GM23338 (cell line): ENCODE measurements around the gene AHCYL1. TPM values are rescaled to one million over a fixed set of nuclear protein-coding genes. Genes with fewer than 3 reads are reported as not detected.

ENCODE experiments used
- ATAC-seq: fragments of 200-7000 bp; cut with Tn5 transposase; 3 replicates; pipeline ENCODE4 v1.9.1; 2020
- DNase-seq: peaks from one replicate; pipeline ENCODE4 v3.0.0-alpha.2; 2015; ENCODE audit warnings: low spot score
- H2AFZ ChIP-seq: fragments of 200-600 bp; sonication (generic); 2 replicates; pipeline ENCODE4 v1.8.0; 2016; ENCODE audit warnings: antibody characterized with exemption, mild to moderate bottlenecking, moderate library complexity
- H3F3A ChIP-seq: fragments of 200-600 bp; sonication (generic); replicated peaks from 2 replicates; pipeline ENCODE4 v1.8.0; 2017; ENCODE audit warnings: antibody characterized with exemption, mixed run types, low read depth
- H3K27ac ChIP-seq: fragments of 200-600 bp; sonication (generic); 2 replicates; pipeline ENCODE4 v1.6.1; 2016; ENCODE audit warnings: low read depth
- H3K27me3 ChIP-seq: fragments of 200-600 bp; sonication (generic); 2 replicates; pipeline ENCODE4 v1.8.0; 2016; ENCODE audit warnings: mild to moderate bottlenecking, mixed run types, moderate library complexity; ENCODE audit not compliant: insufficient read depth
- H3K36me3 ChIP-seq: fragments of 200-600 bp; sonication (generic); 2 replicates; pipeline ENCODE4 v1.8.0; 2016; ENCODE audit warnings: mild to moderate bottlenecking; ENCODE audit not compliant: insufficient read depth
- H3K4me1 ChIP-seq: fragments of 200-600 bp; sonication (generic); 2 replicates; pipeline ENCODE4 v1.8.0; 2016; ENCODE audit warnings: mild to moderate bottlenecking, moderate library complexity; ENCODE audit not compliant: insufficient read depth
- H3K4me2 ChIP-seq: fragments of 200-600 bp; sonication (generic); 2 replicates; pipeline ENCODE4 v1.7.1; 2017; ENCODE audit warnings: mixed run types
- H3K4me3 ChIP-seq: fragments of 200-600 bp; sonication (generic); 2 replicates; pipeline ENCODE4 v1.6.1; 2016; ENCODE audit warnings: mixed run types
- H3K79me2 ChIP-seq: fragments of 200-600 bp; sonication (generic); replicated peaks from 2 replicates; pipeline ENCODE4 v1.8.0; 2017; ENCODE audit warnings: mild to moderate bottlenecking; ENCODE audit not compliant: insufficient read depth
- H3K9me2 ChIP-seq: fragments of 200-600 bp; sonication (generic); 2 replicates; pipeline ENCODE4 v1.8.0; 2017; ENCODE audit not compliant: insufficient read depth
- H4K20me1 ChIP-seq: fragments of 200-600 bp; sonication (generic); replicated peaks from 2 replicates; pipeline ENCODE4 v1.8.0; 2017; ENCODE audit warnings: mild to moderate bottlenecking; ENCODE audit not compliant: insufficient read depth
- H3K27ac Mint-ChIP-seq: 2 replicates; pipeline ENCODE4 v1.8.0; 2020; ENCODE audit warnings: inconsistent platforms, mild to moderate bottlenecking, moderate library complexity, mixed read lengths
- H3K27me3 Mint-ChIP-seq: 3 replicates; pipeline ENCODE4 v1.8.0; 2022; ENCODE audit warnings: low read depth, mild to moderate bottlenecking, moderate library complexity, mixed read lengths, inconsistent platforms; ENCODE audit not compliant: insufficient read depth, poor library complexity
- H3K36me3 Mint-ChIP-seq: 3 replicates; pipeline ENCODE4 v1.8.0; 2021; ENCODE audit warnings: low read depth, mild to moderate bottlenecking, inconsistent platforms, moderate library complexity, mixed read lengths
- H3K4me1 Mint-ChIP-seq: 3 replicates; pipeline ENCODE4 v1.8.0; 2020; ENCODE audit warnings: mild to moderate bottlenecking, inconsistent platforms, mixed read lengths
- H3K4me3 Mint-ChIP-seq: 3 replicates; pipeline ENCODE4 v1.8.0; 2021; ENCODE audit warnings: moderate library complexity, mild to moderate bottlenecking, inconsistent platforms, mixed read lengths
- H3K9me3 Mint-ChIP-seq: 3 replicates; pipeline ENCODE4 v1.8.0; 2020; ENCODE audit warnings: moderate library complexity, mild to moderate bottlenecking, inconsistent platforms, mixed read lengths
- CTCF ChIP-seq, 2 experiments: fragments of 200-600 bp in 1 of 2; sonication (generic) in 1 of 2; conservative IDR thresholded peaks; 2 replicates each; pipeline versions ENCODE4 v1.5.1 to v1.6.1; 2016 to 2017; ENCODE audit warnings: antibody characterized with exemption in 2 of 2, low read depth in 2 of 2, mild to moderate bottlenecking in 2 of 2, moderate library complexity in 1 of 2
- ETS1 ChIP-seq: IDR thresholded peaks from 2 replicates; pipeline ENCODE4 v1.6.1; 2016; ENCODE audit warnings: antibody characterized with exemption
- NANOG ChIP-seq: IDR thresholded peaks from 2 replicates; pipeline ENCODE4 v1.6.1; 2016; ENCODE audit warnings: antibody characterized with exemption, borderline replicate concordance
- ZNF114 ChIP-seq: fragments of 250-450 bp; sonication (Bioruptor Pico); IDR thresholded peaks from 2 replicates; pipeline ENCODE4 v1.5.0; 2020; ENCODE audit warnings: mild to moderate bottlenecking, moderate library complexity
- ZNF462 ChIP-seq: fragments of 250-450 bp; sonication (Bioruptor Pico); IDR thresholded peaks from 2 replicates; pipeline ENCODE4 v1.5.0; 2020; ENCODE audit warnings: mild to moderate bottlenecking, moderate library complexity
- polyA plus RNA-seq: library from polyadenylated mRNA; unstranded; fragments of >200 nt; fragmentation: Nextera tagmentation; extraction: Ambion mirVana; gene quantifications from 2 replicates; pipeline ENCODE4 v1.2.1, GENCODE V29; 2016
- total RNA-seq: library from RNA; depleted of rRNA; stranded (reverse); fragments of >200 nt; shearing (Covaris generic); gene quantifications from 2 replicates; pipeline ENCODE4 v1.2.3, GENCODE V29; 2014

The AHCYL1 gene
- total and polyA plus RNA-seq, 2 experiments from 2014 or later = 63.3 to 70.0 TPM

- H3K27me3 ChIP-seq = peaks cover 5% of the 10 kb centered on the region; the same call in 1 of the 2 replicates
- ATAC-seq (no peak), DNase-seq (no peak)
- no peak for TF ChIP-seq ZNF114 (CRISPR knock-in tag)
- TF ChIP-seq ETS1 = no peak
- TF ChIP-seq NANOG = no peak
- no peak overlapping the region for H2AFZ ChIP-seq
- peaks cover 10% of the 10 kb centered on the region for H4K20me1 ChIP-seq
- H3F3A ChIP-seq = no peaks in the 10 kb centered on the region
- Mint-ChIP-seq H3K27ac (no peak overlapping the region), H3K36me3 (peaks cover 57% of the 10 kb centered on the region), H3K27me3 (peaks cover 12% of the 10 kb centered on the region), H3K4me3 (no peak overlapping the region), H3K9me3 (no peaks in the 10 kb centered on the region), H3K4me1 (no peaks in the 10 kb centered on the region; the same call in 2 of the 3 replicates)
- no peaks in the 10 kb centered on the region for H3K9me2 ChIP-seq
- H3K27ac ChIP-seq = no peak overlapping the region
- peaks cover 15% of the 10 kb centered on the region for H3K36me3 ChIP-seq
- no peak overlapping the region for H3K4me2 ChIP-seq
- no peaks in the 10 kb centered on the region for H3K79me2 ChIP-seq
- H3K4me1 ChIP-seq = no peaks in the 10 kb centered on the region
- H3K4me3 ChIP-seq = no peak overlapping the region
Observed at GRCh38 chr1:110059133-110059863, 74.7 kb downstream of the AHCYL1 start.

GRCh38 chr1:110060034-110060661 is 75.6 kb downstream of the AHCYL1 start:
- Histone ChIP-seq H3K4me1 (no peaks in the 10 kb centered on the region), H3F3A (no peaks in the 10 kb centered on the region), H3K4me3 (no peak overlapping the region), H3K9me2 (no peaks in the 10 kb centered on the region), H3K27me3 (peaks cover 11% of the 10 kb centered on the region; the same call in 1 of the 2 replicates), H3K4me2 (no peak overlapping the region), H2AFZ (no peak overlapping the region), H3K27ac (no peak overlapping the region), H3K79me2 (no peaks in the 10 kb centered on the region), H3K36me3 (peaks cover 9% of the 10 kb centered on the region), H4K20me1 (peaks cover 4% of the 10 kb centered on the region)
- Mint-ChIP-seq H3K9me3 (no peaks in the 10 kb centered on the region), H3K36me3 (peaks cover 49% of the 10 kb centered on the region), H3K27me3 (peaks cover 19% of the 10 kb centered on the region), H3K27ac (no peak overlapping the region), H3K4me1 (no peaks in the 10 kb centered on the region; the same call in 2 of the 3 replicates), H3K4me3 (no peak overlapping the region)
- peak; percentile 88 to 91 for TF ChIP-seq CTCF (conservative IDR thresholded peaks at IDR 0.05; ENCODE audit: low read depth in 2 of 2)
- TF ChIP-seq ZNF462 (CRISPR knock-in tag) = no peak
- peak; percentile 93 for ATAC-seq
- peak; percentile 81 for DNase-seq
